PC-3 (cell line): ENCODE data around the gene PPP1R2.

ENCODE experiments used
- EZH2 ChIP-seq: fragments of 300-600 bp; sonication (generic); IDR thresholded peaks from one replicate; pipeline ENCODE4 v1.6.1; 2017; ENCODE audit warnings: antibody characterized with exemption, mild to moderate bottlenecking, low read length; ENCODE audit not compliant: unreplicated experiment
- EZH2phosphoT487 ChIP-seq: fragments of 300-600 bp; sonication (generic); IDR thresholded peaks from 2 replicates; pipeline ENCODE4 v1.6.1; 2018; ENCODE audit warnings: mild to moderate bottlenecking, antibody characterized with exemption, low read length, borderline replicate concordance
- TF ChIP-seq, protein P1 (sequence below): fragments of 300-600 bp; sonication (generic); conservative IDR thresholded peaks from 2 replicates; pipeline ENCODE4 v1.5.1; 2017; ENCODE audit warnings: antibody characterized with exemption, low read depth, mild to moderate bottlenecking, low read length

GRCh38 chr3:195542316-195542697, 818 bp downstream of the PPP1R2 start:
- TF ChIP-seq, protein P1, sequence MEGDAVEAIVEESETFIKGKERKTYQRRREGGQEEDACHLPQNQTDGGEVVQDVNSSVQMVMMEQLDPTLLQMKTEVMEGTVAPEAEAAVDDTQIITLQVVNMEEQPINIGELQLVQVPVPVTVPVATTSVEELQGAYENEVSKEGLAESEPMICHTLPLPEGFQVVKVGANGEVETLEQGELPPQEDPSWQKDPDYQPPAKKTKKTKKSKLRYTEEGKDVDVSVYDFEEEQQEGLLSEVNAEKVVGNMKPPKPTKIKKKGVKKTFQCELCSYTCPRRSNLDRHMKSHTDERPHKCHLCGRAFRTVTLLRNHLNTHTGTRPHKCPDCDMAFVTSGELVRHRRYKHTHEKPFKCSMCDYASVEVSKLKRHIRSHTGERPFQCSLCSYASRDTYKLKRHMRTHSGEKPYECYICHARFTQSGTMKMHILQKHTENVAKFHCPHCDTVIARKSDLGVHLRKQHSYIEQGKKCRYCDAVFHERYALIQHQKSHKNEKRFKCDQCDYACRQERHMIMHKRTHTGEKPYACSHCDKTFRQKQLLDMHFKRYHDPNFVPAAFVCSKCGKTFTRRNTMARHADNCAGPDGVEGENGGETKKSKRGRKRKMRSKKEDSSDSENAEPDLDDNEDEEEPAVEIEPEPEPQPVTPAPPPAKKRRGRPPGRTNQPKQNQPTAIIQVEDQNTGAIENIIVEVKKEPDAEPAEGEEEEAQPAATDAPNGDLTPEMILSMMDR: no peak
- TF ChIP-seq EZH2phosphoT487 (no peak), EZH2 (no peak)
